CD4-positive, alpha-beta T cell treated with Interleukin-15 for 4 hours (primary cell): ENCODE results near the gene STARD8.

ENCODE experiments used
- DNase-seq: peaks from one replicate; pipeline ENCODE4 v3.0.0-alpha.2; 2020; ENCODE audit warnings: low spot score

Gene STARD8

DNA sequence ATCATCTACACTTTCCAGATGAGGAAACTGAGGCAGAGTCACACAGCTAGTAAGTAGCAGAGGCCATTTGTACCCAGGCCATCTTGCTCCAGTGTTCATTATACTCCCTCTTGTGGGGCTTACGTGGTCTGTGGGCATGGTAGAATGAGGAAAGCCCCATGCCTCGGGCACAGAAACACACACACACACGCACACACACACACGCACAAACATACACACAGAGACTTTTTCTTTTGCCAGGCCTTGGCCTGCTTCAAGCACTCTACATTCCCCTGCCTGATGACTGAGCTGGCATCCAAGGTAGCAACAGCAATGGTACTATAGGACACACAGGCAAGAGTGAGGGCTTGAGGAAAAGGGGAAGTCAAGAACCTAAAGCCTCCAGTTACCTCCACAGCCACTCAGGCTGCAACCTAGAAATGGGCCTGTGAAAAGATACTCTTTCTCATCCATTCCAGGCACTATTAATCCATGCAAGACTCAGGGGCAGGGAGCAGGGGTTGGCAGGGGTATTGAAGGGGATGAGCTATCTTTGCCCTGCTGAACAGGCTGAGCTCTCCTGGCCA, 43.6 kb downstream of the STARD8 start:
- DNase-seq, result no peak

DNA sequence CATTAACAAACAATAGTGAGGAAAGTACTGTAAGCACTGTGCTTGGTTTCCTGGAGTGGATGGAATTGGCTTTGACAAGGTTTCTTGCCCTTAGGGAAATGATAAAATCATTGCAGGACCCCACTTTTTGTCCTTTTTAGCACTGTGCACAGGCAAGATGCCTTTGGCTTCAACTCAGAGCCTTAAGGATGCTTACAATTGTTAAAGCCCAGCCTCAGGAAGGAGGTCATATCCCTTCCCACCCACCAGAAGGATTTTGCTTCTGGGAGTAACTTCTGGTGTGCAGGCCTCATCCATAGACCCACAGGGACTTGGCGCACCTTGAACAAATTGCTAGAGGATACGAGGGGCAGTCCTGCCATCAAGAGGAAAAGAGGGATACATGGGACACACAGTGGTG, 44.5 kb downstream of the STARD8 start:
- no peak for DNase-seq

DNA sequence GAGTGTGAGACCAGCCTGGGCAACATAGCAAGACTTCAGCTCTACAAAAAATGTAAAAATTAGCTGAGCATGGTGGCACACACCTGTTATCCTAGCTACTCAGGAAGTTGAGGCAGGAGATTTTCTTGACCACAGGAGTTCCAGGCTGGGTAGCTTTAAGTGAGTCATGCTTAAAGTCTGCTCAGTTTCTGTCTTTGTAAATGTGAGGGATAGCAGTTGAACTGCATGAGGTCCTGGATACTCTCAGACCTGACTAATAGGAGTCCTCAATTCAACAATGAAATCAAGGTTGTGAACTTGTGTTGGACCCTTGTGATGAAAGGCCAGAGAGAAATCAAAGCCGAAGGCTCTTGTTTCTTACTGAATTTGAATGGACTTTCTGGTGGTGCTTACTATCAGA, 45.2 kb downstream of the STARD8 start:
- DNase-seq, result no peak

DNA sequence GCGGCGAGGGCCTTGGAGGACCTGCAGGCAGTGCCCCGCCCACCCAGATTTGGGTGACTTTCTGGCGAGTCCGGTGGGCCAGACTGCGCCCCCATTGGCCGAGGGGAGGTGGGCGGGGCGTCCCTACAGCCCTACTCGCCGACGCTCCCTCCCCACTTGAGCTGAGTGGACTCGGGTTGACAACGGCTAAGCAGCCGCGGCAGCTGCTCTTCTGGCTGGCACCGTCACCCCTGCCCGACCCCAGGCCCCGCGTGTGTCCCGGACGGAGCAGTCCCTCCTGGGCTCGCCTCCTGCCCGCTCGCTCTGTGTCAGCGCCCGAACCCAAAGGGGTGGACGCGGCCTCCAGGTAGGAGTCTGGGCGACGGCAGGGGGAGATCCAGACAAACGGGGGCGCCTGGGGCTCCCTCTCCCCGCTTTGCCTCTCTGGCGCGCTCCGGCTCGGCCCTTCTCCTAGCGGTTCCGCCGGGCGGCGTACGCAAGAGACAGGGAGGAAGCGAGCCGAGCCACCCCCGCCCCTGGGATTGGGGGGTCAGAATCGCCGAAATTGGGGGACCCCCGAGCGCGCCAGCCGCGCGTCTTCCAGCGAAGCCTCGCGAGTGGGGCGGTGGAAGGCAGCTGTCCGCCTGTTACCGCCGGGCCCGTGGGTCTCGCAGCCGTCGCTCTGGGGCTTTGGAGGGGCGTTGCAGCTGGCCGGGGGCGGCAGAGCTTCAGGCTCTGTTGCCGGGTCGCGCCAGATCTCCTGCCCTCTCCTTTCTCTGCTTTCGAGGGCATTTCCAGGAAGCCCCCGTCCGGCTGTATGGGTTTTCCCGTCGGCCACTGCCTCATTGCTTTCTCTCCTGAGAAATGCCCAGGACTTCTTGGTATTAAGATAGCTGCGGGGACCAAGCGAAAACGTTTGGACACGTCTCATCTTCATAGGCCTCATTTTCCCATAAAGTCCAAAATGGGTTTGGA, 46.3 kb downstream of the STARD8 start:
- no peak for DNase-seq

DNA sequence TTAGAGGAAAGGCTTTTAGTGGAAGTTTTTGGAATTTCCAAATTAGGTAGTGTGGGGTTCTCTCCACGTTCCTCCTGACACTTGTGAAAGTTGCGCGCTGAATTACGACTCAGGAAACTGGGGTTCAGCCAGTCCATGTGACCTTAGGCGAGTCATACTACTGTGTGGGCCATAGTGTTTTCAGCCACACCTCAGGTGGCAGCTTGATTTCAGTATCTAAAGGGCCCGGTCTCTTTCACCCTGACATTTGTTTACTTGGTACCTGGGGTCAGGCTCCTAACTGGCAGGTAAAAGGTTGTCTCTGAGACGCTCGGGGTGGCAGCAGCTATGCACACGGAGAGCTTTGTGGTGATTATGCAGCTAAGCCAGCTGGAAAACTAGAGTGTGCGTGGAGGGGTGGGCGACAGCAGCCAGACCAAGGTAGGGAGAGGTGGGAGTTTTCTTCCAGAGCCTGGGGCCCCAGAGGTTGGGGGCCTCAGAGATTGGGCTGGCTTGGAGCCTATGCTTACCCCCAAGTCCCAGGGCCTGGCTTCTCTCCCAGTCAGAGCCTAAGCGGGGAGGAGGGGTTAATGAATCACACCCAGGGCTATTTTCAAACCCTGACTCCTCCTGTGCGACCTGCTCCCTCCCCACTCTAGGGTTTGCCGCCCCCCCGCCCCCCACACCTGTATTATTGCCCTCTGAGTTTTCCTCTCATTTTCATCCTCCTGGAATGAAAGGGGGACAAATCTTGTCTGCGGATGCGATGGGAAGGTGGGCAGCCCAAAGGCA, 47.2 kb downstream of the STARD8 start:
- DNase-seq, result no peak

DNA sequence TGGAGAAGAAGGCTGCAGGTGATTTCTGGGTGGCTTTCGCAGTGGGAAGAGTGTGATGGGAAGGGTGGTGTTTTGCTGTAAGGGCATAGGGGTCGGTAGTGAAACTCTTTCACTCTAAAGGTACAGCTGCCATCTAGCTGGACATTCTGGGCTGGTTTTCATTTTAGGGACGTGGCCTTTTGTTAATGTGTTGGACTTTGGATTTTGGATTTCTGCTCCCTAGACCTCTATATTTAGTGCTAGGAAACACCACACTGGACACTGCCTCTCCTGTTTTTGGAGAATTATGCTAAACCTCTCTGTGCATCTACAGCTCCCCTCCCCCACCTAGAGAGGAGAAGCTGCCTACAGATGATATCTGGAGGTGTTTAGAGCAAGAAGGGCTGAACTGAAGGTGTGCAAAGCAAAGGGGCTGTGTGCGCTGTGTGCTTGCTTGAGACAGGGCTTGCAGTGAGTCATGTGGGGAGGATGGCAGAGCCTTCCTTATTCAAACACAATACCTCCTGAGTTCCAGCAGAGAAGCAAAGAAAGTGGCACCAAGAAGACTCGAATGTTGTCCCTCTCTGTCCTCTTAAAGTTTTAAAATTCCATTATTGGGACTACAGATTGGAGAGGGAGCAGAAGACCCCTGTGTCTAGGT, 47.9 kb downstream of the STARD8 start:
- DNase-seq, result no peak

DNA sequence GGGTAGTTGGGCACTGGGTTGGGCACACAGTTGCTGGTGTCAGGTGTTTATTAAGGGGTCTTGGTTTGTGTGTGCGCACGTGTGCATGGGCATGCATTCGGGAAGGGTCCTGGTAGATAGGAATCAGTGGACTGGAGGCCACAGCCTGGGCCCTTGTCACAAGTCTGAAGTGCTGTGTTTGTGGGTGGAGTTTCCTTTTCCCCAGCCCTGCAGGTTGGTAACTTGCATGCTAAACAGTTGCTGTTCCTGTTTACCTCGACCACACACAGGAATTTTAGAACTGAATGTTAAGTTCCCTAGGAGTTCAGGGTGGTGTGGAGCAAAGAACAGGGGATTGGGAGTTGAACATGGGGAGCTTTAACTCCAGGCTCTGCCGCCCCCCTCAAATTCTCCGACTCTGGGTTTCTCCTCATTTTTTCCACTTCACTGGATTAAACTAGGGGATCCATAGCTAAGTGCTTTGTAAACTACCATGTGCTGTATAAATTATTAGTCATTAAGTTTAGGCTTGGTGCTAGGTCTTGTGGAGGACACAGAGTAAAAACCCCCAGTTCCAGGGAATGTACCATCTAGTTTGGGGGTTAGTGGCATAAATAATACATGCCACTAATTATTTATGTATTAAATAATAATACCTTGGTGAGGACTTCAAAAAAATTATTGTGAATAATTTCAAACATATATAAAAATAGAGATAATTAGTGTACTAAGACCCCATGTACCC, 49.0 kb downstream of the STARD8 start:
- DNase-seq, result no peak

DNA sequence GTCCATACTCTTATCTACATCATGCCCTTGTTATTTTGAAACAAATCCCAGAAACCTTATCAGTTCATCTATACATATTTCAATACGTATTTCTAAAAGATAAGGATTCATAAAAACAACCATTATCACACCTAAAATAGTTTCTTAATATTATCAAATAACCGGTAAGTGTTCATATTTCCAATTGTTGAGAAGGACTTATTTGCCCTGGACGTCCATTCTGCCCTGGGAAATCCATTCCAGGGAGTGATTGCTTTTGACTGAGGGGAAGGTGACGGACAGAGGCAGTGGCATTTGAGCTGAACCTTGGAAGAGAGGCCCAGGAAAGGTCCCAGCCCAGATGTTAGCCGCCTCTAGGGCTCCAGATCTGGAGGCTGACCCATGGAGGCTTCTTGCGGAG, 49.6 kb downstream of the STARD8 start:
- DNase-seq, result no peak

DNA sequence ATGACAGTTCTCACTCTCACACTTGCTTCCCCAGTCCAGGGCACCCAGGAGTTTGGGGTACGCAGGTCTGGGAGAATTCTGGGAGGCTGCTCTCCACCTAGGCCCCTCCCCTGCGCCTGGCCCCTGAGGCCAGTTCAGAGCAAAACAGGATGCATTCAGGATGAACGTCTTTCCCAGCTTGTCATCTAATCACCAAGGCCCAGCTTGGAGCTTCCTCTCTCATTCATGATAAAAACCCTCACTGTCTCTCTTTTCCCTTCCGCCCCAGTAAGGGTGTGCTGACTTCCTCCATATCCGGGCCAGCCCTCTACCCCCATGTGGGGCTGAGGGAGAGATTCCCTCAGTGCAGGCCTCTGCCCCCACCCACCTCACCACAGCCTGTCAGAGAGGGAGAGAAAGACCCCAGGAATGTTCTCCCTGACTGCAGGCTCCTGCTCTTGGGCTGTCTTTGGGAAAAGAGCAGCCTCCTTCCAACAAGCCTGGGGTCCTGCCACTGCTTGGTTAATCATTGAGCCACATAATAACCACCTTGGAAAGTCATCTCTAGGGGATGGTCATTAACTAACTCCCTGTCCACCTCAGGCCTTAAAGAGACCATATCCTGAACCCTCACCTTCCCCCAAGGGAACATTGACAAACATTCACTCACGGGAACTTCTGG, 50.1 kb downstream of the STARD8 start:
- DNase-seq, result no peak

DNA sequence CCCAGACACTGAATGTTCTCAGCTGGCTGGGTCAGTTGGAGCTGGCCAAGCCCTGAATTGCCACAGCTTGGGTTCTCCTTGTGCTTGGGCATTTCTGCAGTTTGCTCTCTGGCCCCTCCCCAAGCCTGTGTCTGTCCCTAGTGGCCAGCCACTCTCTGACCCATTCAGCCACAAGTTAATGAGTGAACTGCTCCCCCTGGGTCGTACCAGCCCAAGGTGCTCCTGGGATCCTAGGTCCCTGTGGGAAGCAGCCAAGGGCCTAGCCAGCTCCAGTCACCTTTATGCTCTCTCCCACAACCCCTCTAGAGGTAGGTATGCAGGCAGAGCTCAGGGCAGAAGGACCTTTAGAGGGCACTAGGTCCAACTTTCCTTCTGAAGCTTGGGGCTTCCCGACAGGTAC, 51.5 kb downstream of the STARD8 start:
- DNase-seq, result no peak

DNA sequence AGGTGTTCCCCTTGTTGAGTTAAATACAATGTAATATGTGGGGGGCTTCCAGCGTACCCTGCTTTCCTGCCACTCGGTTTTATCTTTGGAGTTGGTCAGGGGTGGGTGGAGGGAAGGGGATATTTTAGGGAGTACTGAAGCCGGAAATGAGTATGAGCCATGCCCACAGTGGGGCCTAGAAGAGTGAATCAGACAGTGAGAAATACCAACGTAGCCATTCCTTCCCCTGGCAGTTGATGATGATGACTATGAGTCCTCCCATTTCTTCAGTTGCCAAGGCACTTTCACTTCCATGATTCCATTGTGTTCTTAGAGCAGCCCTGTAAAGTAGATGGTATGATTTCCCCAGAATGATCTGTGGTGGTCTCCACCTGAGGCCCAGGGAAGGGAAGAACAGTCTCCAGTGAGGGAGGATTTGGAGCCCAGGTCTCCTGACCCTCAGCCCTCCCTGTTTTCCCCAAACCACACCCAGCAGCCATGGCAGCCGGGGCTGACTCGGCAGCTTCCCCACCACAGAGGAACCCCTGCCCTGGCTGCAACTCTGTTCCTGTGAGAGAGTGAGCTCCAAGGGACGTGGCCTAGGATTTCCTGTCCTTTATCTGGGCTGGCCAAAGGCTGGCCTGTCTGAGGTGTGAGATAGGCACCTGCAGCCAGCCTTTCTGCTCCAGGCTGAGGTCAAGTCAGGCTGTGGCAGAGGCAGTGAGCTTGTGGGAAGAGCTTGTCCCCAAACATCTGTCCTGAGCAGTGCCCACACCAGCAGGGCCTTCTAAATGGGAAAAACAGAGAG, 52.7 kb downstream of the STARD8 start:
- no peak for DNase-seq

DNA sequence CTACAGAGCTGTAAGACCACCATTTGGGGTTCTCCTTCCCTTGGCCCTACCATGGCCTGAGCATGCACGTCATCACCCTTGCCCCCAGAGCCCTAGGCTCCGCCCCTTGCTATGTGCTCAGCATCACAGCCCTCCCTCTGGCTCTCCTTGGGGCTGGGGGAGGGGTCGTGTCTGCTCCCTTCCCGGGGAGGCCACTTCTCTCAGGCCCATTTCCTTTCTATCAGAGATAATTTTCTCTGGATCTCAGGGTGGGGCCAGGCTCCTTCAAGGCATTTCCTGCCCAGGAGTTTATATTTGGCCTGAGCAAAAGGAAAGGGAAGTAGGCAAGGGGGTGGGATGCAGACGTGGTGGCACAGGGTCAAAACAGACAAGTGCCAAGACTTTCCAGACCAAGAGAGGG, 55.9 kb downstream of the STARD8 start:
- no peak for DNase-seq

DNA sequence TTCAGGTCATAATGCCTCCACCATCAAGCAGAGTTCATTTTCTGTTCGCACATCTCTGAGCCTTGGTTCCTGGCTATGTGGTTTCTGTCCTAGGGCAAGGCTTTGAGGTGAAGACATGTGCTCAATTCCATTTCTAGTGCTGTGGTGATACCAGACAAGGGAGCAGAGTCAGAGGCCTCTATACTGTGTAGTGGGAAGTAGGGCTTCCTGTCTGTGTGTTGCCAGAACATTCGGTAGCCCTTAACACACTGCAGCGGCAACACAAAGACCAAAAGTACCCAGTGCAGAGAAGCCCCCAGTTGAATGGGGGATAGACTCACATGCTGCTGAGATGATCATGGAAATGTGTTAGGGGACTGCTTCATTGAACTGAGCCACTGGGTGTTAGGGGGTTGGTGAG, 56.4 kb downstream of the STARD8 start:
- no peak for DNase-seq

DNA sequence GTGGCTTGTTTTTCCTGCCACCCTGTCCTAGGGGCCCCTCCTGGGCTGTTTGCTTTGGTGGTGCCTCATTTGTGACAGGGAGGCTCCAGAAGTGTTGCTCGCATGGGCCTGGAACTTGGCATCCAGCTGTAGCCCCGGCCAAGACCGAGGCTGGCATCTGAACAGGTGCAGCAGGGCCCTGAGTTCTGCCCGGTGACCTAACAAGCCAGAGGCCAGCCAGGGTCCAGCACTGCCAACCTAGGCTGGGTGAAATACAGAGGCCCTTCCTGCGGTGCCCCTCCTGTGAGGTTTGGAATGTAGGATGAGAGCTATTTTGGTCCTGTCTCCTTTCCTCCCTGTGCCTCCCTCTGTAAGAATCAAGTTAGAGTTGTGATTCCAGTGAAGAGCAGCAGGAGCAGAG, 58.5 kb downstream of the STARD8 start:
- no peak for DNase-seq

DNA sequence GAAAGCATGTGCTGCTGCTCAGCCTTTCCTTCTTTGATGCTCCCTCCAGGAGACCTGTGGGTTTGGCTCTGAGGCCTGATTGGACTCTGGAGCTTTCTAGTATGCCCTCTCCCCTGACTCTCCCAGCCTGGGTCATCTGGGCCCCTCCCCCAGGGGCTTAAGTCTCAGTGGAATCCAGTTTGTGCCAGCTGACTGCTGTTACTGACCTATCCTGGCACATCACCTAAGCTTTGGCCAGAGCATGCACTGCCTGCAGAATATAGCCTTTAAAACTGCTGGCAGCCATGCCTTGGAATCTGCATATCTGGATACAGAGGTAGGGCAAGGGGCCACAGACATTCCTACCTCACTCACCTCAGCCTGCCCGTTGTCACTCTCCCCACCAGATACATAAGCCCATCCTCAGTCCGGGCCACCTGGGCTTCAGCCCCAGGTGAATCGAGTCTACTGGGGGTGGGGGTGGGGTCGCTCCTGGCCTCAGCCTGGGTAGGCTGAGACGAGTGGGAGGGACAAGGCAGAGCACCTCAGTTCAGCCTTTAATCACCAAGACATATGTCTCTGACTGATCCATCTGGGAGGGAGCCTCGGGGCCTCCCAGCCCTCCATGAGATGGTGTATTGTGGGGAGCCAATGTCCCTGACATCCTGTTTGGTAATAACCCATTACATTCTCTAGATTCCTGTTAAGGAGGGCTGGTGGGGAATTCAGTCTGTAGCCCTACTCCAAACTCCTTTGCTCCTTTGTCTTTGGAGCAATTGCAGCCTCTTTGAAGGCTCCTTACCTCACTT, 61.2 kb downstream of the STARD8 start:
- no peak for DNase-seq

DNA sequence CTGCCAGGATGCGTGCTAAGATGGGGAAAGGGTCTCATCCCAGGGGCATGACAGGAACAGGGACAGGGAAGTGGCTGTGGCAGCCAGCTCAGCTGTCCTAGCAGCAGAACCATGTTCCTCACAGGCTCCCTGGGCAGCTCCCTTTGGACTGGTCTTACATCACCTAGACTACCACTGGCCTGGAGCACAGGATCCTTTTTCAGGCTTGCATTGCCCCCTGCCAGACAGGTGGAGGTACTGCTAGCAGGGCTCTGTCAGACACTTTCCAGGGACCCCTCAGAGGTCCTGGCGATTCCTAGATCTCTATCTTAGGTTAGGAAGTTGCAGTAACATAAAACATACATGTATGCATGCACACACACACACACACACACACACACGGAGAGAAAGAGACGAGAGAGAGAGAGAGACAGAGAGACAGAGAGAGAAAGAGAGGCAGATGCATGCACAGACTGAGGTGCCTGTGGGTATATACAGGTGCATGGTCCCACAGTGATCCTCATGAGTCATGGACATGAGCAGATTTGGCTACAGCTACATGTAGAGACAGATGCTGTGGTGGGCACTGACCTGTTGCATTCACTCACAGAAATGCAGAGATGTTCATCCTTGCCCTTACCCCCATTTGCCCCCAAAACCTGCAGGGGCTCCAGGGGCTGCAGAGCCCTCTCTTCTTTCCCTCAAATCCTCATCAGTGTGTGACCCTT, 63.6 kb downstream of the STARD8 start:
- DNase-seq, result no peak

DNA sequence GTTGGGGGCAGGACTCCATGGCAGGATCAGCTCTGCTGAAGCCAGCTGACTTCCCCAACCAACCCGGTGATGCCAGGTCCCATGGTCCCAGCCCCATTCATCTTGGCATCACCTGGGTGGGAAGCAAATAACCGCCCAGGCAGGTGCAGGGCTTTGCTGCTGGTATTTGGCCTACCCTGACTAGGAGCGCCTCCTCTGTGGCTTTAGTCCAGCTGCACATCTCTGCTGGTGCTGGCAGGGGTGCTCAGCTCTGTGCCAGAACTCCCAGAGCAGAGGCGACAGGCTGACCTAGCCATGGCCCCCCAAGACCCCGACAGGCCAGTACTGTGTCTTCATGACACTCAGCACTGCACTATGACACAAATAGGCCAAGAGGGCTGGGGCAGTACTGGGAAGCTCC, 64.4 kb downstream of the STARD8 start:
- DNase-seq, result no peak

DNA sequence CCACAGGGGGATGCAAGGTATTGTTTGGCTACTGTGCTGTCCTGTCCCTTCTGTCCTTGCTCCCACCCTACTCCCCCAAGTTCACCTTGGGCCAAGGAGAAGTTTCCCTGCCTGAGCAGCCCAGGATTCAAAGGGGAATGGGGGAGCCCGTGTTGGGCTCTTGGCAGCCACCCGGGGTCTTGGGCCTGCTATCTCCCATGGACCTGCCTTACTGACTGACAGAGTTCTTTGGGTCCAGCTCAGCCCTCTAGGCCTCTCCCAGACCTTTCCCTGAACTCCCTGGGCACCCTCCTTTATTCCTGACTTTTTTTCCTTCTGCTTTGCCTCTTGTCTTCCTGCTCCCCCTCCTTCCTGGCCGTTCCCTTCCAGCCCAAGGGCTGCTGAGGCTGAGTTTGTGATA, 67.4 kb downstream of the STARD8 start:
- no peak for DNase-seq

DNA sequence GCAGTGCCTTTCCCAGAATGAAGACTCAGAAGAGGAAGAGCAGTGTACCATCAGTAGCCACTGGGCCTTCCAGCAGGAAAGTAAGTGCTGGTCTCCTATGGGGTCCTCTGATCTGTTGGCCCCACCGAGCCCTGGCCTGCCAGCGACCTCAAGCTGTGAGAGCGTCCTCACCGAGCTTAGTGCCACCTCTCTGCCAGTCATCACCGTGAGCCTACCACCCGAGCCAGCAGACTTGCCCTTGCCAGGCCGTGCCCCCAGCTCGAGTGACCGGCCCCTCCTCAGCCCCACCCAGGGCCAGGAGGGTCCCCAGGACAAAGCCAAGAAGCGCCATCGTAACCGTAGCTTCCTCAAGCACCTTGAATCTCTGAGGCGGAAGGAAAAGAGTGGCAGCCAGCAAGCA, 69.7 kb downstream of the STARD8 start:
- DNase-seq, result no peak
